CD4-positive, alpha-beta T cell (primary cell): Measurements from ENCODE around the gene NRG4. TPM values are rescaled to one million over a fixed set of nuclear protein-coding genes. Genes with fewer than 3 reads are reported as not detected.
"Not testable (repeated sequence)": the region's sequence is repeated elsewhere in the genome, so short reads cannot be mapped to it uniquely, and the experiment has no call there.

Source experiments
- ATAC-seq: fragments of 200-7000 bp; cut with Tn5 transposase; one replicate; pipeline ENCODE4 v1.10.0; 2022; ENCODE audit warnings: mild to moderate bottlenecking; ENCODE audit not compliant: poor library complexity
- CTCF ChIA-PET: fragments of 350-600 bp; sonication (Branson Sonifier 250); formaldehyde crosslinking; loops from one replicate; lab custom pipeline; 2021; ENCODE audit warnings: antibody characterized with exemption, inconsistent platforms; lab: Charles Lee
- POLR2A ChIA-PET: fragments of 350-600 bp; sonication (Branson Sonifier 250); formaldehyde crosslinking; loops from one replicate; lab custom pipeline; 2021; ENCODE audit warnings: antibody characterized with exemption, inconsistent platforms; lab: Charles Lee
- DNase-seq, 14 experiments: peaks; one replicate each; pipeline ENCODE4 v3.0.0-alpha.2; 2013 to 2020; ENCODE audit warnings: mixed read lengths in 2 of 14
- H3K27ac ChIP-seq, 2 donors: one replicate each; pipeline versions ENCODE4 v1.5.1 to v1.7.0; 2013; ENCODE audit warnings: low read length in 2 of 2, low read depth in 1 of 2, mild to moderate bottlenecking in 1 of 2
- H3K27me3 ChIP-seq, 2 experiments: 1 replicate in 1 of 2; 2 replicates in 1 of 2; pipeline versions ENCODE4 v1.6.1 to v1.7.0; 2013; ENCODE audit warnings: low read length in 2 of 2, control low read depth in 1 of 2, mild to moderate bottlenecking in 1 of 2, moderate library complexity in 1 of 2; ENCODE audit not compliant: insufficient read depth in 2 of 2, control insufficient read depth in 1 of 2
- H3K36me3 ChIP-seq: one replicate; pipeline ENCODE4 v1.6.1; 2013; ENCODE audit warnings: low read length, control low read depth; ENCODE audit not compliant: insufficient read depth
- H3K4me1 ChIP-seq: one replicate; pipeline ENCODE4 v1.6.1; 2013; ENCODE audit warnings: low read length, control low read depth; ENCODE audit not compliant: insufficient read depth
- H3K4me3 ChIP-seq: one replicate; pipeline ENCODE4 v1.5.1; 2013; ENCODE audit warnings: mild to moderate bottlenecking, low read length, moderate library complexity
- H3K9me3 ChIP-seq, 2 experiments: 1 replicate in 1 of 2; 2 replicates in 1 of 2; pipeline versions ENCODE4 v1.6.1 to v1.7.0; 2013; ENCODE audit warnings: low read length in 2 of 2, mild to moderate bottlenecking in 2 of 2, control low read depth in 1 of 2, moderate library complexity in 1 of 2; ENCODE audit not compliant: control insufficient read depth in 1 of 2, insufficient read depth in 1 of 2
- H3K27ac Mint-ChIP-seq: one replicate; pipeline ENCODE4 v1.8.0; 2020; ENCODE audit warnings: mixed read lengths
- H3K27me3 Mint-ChIP-seq: one replicate; pipeline ENCODE4 v1.8.0; 2021; ENCODE audit warnings: mixed read lengths
- H3K36me3 Mint-ChIP-seq: one replicate; pipeline ENCODE4 v1.8.0; 2021; ENCODE audit warnings: low read depth, mixed read lengths
- H3K4me1 Mint-ChIP-seq: one replicate; pipeline ENCODE4 v1.8.0; 2021; ENCODE audit warnings: low read depth, mixed read lengths
- H3K4me3 Mint-ChIP-seq: one replicate; pipeline ENCODE4 v1.8.0; 2020; ENCODE audit warnings: mild to moderate bottlenecking, mixed read lengths
- H3K9me3 Mint-ChIP-seq: one replicate; pipeline ENCODE4 v1.8.0; 2020; ENCODE audit warnings: mixed read lengths
- CTCF ChIP-seq: fragments of 200-600 bp; IDR thresholded peaks from one replicate; pipeline ENCODE4 v1.8.0; 2022; ENCODE audit warnings: antibody characterized with exemption, mild to moderate bottlenecking
- intact Hi-C, 2 experiments: fragments of 100-400 bp; cut with DNase I in 1 of 2; cut with micrococcal nuclease in 1 of 2; formaldehyde crosslinking; loops; one replicate each; pipeline versions ENCODE4 v1.15.1 to v1.9.0; 2023 to 2025; cut with DNase I, micrococcal nuclease
- total RNA-seq, 174 experiments: library from RNA in 2 of 174; stranded (reverse) in 2 of 174; gene quantifications; one replicate each; pipeline ENCODE4 v1.2.3 and lab custom pipeline; 2021 to 2026

Gene NRG4
- total RNA-seq, 2 experiments from 2014 or later: not detected

GRCh38 chr15:76056931-76057330, 44.7 kb upstream of the NRG4 start:
- Mint-ChIP-seq H3K4me3 (no peak overlapping the region), H3K4me1 (peaks cover 23% of the 10 kb centered on the region), H3K9me3 (no peaks in the 10 kb centered on the region), H3K27me3 (peaks cover 56% of the 10 kb centered on the region), H3K36me3 (no peaks in the 10 kb centered on the region), H3K27ac (no peak overlapping the region)
- intact Hi-C loops: loop anchor here (1.0 to 10.0 kb wide), 4 partner anchors 82 to 332 kb away; a partner anchor contains a TSS
- ATAC-seq (no peak), DNase-seq (peak in 2 of 14 experiments; percentile 24 to 32)
- Histone ChIP-seq H3K36me3 (no peaks in the 10 kb centered on the region), H3K27ac (no peak overlapping the region), H3K4me3 (no peak overlapping the region), H3K9me3 (peaks cover 0 to 6% of the 10 kb centered on the region in 2 experiments), H3K4me1 (peaks cover 20% of the 10 kb centered on the region), H3K27me3 (peaks cover 31 to 49% of the 10 kb centered on the region in 2 experiments)
- CTCF ChIA-PET: interaction anchor here (0.6 to 1.9 kb wide), 3 partner anchors 82 to 228 kb away, joined by 3 to 8 read pairs (median 3); no protein-coding TSS in a partner anchor
- POLR2A ChIA-PET: no interaction called here
- no peak for TF ChIP-seq CTCF

DNA sequence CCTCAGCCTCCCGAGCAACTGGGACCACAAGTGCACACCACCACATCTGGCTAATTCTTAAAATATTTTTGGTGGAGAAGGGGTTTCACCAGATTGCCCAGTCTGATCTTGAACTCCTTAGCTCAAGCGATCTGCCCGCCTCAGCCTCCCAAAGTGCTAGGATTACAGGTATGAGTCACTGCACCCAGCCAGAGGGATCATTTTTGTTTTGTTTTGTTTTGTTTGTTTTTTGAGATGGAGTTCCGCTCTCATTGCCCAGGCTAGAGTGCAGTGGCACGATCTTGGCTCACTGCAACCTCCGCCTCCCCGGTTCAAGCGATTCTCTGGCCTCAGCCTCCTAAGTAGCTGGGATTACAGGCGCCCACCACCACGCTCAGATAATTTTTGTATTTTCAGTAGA, 42.0 kb upstream of the NRG4 start:
- DNase-seq, H3K36me3 Mint-ChIP-seq, H3K4me3 ChIP-seq, H3K4me3 Mint-ChIP-seq, H3K27ac Mint-ChIP-seq, CTCF ChIA-PET, ATAC-seq, H3K36me3 ChIP-seq, H3K27ac ChIP-seq, H3K9me3 ChIP-seq, H3K9me3 Mint-ChIP-seq, H3K4me1 ChIP-seq, POLR2A ChIA-PET: not testable (repeated sequence)
- intact Hi-C loops: loop anchor here in 1 of 2 experiments (10.0 kb wide), 2 partner anchors 239 to 329 kb away; a partner anchor contains a TSS
- Mint-ChIP-seq H3K27me3 (peaks cover 38% of the 10 kb centered on the region), H3K4me1 (peaks cover 22% of the 10 kb centered on the region)
- H3K27me3 ChIP-seq: peaks cover 20 to 30% of the 10 kb centered on the region in 2 experiments

GRCh38 chr15:76038512-76038911, 26.3 kb upstream of the NRG4 start:
- DNase-seq (no peak), ATAC-seq (no peak)
- H3K27me3 Mint-ChIP-seq: peaks cover 28% of the 10 kb centered on the region
- H3K36me3 ChIP-seq: no peaks in the 10 kb centered on the region
- ChIA-PET POLR2A (no interaction called here), CTCF (no interaction called here)
- peaks cover 0 to 11% of the 10 kb centered on the region in 2 experiments for H3K27me3 ChIP-seq
- peaks cover 11 to 12% of the 10 kb centered on the region in 2 experiments for H3K9me3 ChIP-seq
- no peak overlapping the region for H3K4me3 Mint-ChIP-seq
- no peak for TF ChIP-seq CTCF
- no peak overlapping the region for H3K27ac ChIP-seq
- H3K4me3 ChIP-seq: no peak overlapping the region
- H3K9me3 Mint-ChIP-seq: peaks cover 17% of the 10 kb centered on the region
- H3K4me1 Mint-ChIP-seq: no peaks in the 10 kb centered on the region
- intact Hi-C loops: no loop called here
- no peak overlapping the region for H3K27ac Mint-ChIP-seq
- H3K4me1 ChIP-seq: no peaks in the 10 kb centered on the region
- H3K36me3 Mint-ChIP-seq: no peaks in the 10 kb centered on the region

GRCh38 chr15:76035593-76035992, 23.4 kb upstream of the NRG4 start:
- CTCF ChIA-PET: no interaction called here
- intact Hi-C loops: no loop called here

More at GRCh38 chr15:76035593-76035992, 23.4 kb upstream of the NRG4 start:
- Mint-ChIP-seq H3K4me3 (no peak overlapping the region), H3K27me3 (peaks cover 15% of the 10 kb centered on the region), H3K36me3 (no peaks in the 10 kb centered on the region), H3K4me1 (no peaks in the 10 kb centered on the region), H3K9me3 (peaks cover 3% of the 10 kb centered on the region), H3K27ac (no peak overlapping the region)
- DNase-seq (no peak), ATAC-seq (no peak)
- H3K27ac ChIP-seq: no peak overlapping the region
- TF ChIP-seq CTCF: no peak
- no peak overlapping the region for H3K4me3 ChIP-seq
- POLR2A ChIA-PET: no interaction called here
- peaks cover 0 to 11% of the 10 kb centered on the region in 2 experiments for H3K27me3 ChIP-seq
- H3K9me3 ChIP-seq: peaks cover 0 to 11% of the 10 kb centered on the region in 2 experiments
- H3K4me1 ChIP-seq: no peaks in the 10 kb centered on the region
- no peaks in the 10 kb centered on the region for H3K36me3 ChIP-seq
